B cell (primary cell): ENCODE measurements around the gene HOXA2. TPM values are rescaled to one million over a fixed set of nuclear protein-coding genes. Genes with fewer than 3 reads are reported as not detected.

Experiments used
- ATAC-seq: fragments of 200-7000 bp; cut with Tn5 transposase; one replicate; pipeline ENCODE4 v1.10.0; 2021; ENCODE audit warnings: low read depth, mild to moderate bottlenecking, moderate number of reproducible peaks, moderate library complexity
- CTCF ChIA-PET: fragments of 350-600 bp; sonication (Branson Sonifier 250); formaldehyde crosslinking; loops from one replicate; lab custom pipeline; 2021; ENCODE audit warnings: antibody characterized with exemption, inconsistent platforms; lab: Charles Lee
- POLR2A ChIA-PET: fragments of 350-600 bp; sonication (Branson Sonifier 250); formaldehyde crosslinking; loops from one replicate; lab custom pipeline; 2021; ENCODE audit warnings: antibody characterized with exemption; lab: Charles Lee
- DNase-seq: peaks from one replicate; pipeline ENCODE4 v3.0.0; 2013
- H2AFZ ChIP-seq: 2 replicates; pipeline ENCODE4 v1.6.1; 2012; ENCODE audit warnings: mild to moderate bottlenecking, low read depth, low read length; ENCODE audit not compliant: insufficient read depth, poor library complexity, severe bottlenecking
- H3K27ac ChIP-seq, 2 donors: 1 replicate in 1 of 2; 2 replicates in 1 of 2; pipeline ENCODE4 v1.5.1; 2012 to 2013; ENCODE audit warnings: low read length in 2 of 2, mild to moderate bottlenecking in 2 of 2, moderate library complexity in 1 of 2
- H3K27me3 ChIP-seq, 4 experiments: fragments of 200-600 bp in 1 of 4; sonication (generic) in 1 of 4; replicated peaks in 1 of 4; 1 replicate in 2 of 4; 2 replicates in 2 of 4; pipeline versions ENCODE4 v1.6.1 to v1.7.0; 2013 to 2016; ENCODE audit warnings: low read length in 3 of 4, mild to moderate bottlenecking in 2 of 4, mixed read lengths in 1 of 4, moderate library complexity in 1 of 4; ENCODE audit not compliant: insufficient read depth in 4 of 4, control insufficient read depth in 3 of 4; ENCODE audit errors: control extremely low read depth in 1 of 4
- H3K36me3 ChIP-seq, 2 experiments: replicated peaks in 1 of 2; 1 replicate in 1 of 2; 2 replicates in 1 of 2; pipeline versions ENCODE4 v1.6.1 to v1.7.1; 2013; ENCODE audit warnings: low read length in 1 of 2; ENCODE audit not compliant: insufficient read depth in 2 of 2, control insufficient read depth in 1 of 2; ENCODE audit errors: control extremely low read depth in 1 of 2, extremely low read depth in 1 of 2
- H3K4me1 ChIP-seq, 2 donors: fragments of 200-600 bp in 1 of 2; sonication (generic) in 1 of 2; 1 replicate in 1 of 2; 2 replicates in 1 of 2; pipeline versions ENCODE4 v1.5.1 to v1.6.1; 2013 to 2017; ENCODE audit warnings: low read length in 2 of 2; ENCODE audit not compliant: control insufficient read depth in 2 of 2, insufficient read depth in 2 of 2
- H3K4me2 ChIP-seq: replicated peaks from 2 replicates; pipeline ENCODE3; 2012; ENCODE audit warnings: mild to moderate bottlenecking, low read depth, low read length; ENCODE audit not compliant: poor library complexity, severe bottlenecking
- H3K4me3 ChIP-seq, 5 experiments: fragments of 200-600 bp in 1 of 5; sonication (generic) in 1 of 5; 1 replicate in 3 of 5; 2 replicates in 2 of 5; pipeline versions ENCODE4 v1.5.1 to v1.7.0; 2011 to 2016; ENCODE audit warnings: low read length in 4 of 5, mild to moderate bottlenecking in 4 of 5, low read depth in 2 of 5, control low read depth in 1 of 5, moderate library complexity in 1 of 5; ENCODE audit not compliant: insufficient read depth in 1 of 5; ENCODE audit errors: control extremely low read depth in 1 of 5, extremely low read depth in 1 of 5
- H3K79me2 ChIP-seq: fragments of 200-600 bp; sonication (generic); one replicate; pipeline ENCODE4 v1.6.0; 2016; ENCODE audit warnings: low read length; ENCODE audit not compliant: control insufficient read depth, insufficient read depth
- H3K9ac ChIP-seq: fragments of 200-600 bp; sonication (generic); 2 replicates; pipeline ENCODE4 v1.6.1; 2017; ENCODE audit warnings: mild to moderate bottlenecking, low read length, moderate library complexity
- H3K9me3 ChIP-seq, 3 donors: one replicate each; pipeline versions ENCODE4 v1.6.1 to v1.7.1; 2013; ENCODE audit warnings: low read length in 2 of 3; ENCODE audit not compliant: control insufficient read depth in 2 of 3, insufficient read depth in 1 of 3; ENCODE audit errors: control extremely low read depth in 1 of 3
- H4K20me1 ChIP-seq: 2 replicates; pipeline ENCODE4 v1.6.0; 2012; ENCODE audit warnings: mild to moderate bottlenecking, low read length; ENCODE audit not compliant: insufficient read depth, control insufficient read depth, poor library complexity, severe bottlenecking
- H3K27ac Mint-ChIP-seq: one replicate; pipeline ENCODE4 v1.8.0; 2021; ENCODE audit warnings: mixed read lengths
- H3K27me3 Mint-ChIP-seq: one replicate; pipeline ENCODE4 v1.8.0; 2021; ENCODE audit warnings: mixed read lengths
- H3K4me1 Mint-ChIP-seq: one replicate; pipeline ENCODE4 v1.8.0; 2021; ENCODE audit warnings: mixed read lengths
- H3K4me3 Mint-ChIP-seq: one replicate; pipeline ENCODE4 v1.8.0; 2021; ENCODE audit warnings: mixed read lengths
- H3K9me3 Mint-ChIP-seq: one replicate; pipeline ENCODE4 v1.8.0; 2022; ENCODE audit warnings: mixed read lengths; ENCODE audit not compliant: insufficient read depth
- EZH2 ChIP-seq: IDR thresholded peaks from 2 replicates; pipeline ENCODE4 v1.6.1; 2012; ENCODE audit warnings: borderline replicate concordance, low read depth, mild to moderate bottlenecking, moderate library complexity, low read length; ENCODE audit not compliant: insufficient read depth, poor library complexity, severe bottlenecking
- WGBS: methylation state at CpG from one replicate; pipeline ENCODE4 v1.1.5; 2013; ENCODE audit warnings: missing lambda C conversion rate; ENCODE audit not compliant: insufficient coverage; 5-methylcytosine and 5-hydroxymethylcytosine counted together
- intact Hi-C: fragments of 100-400 bp; cut with micrococcal nuclease; formaldehyde crosslinking; loops from one replicate; pipeline ENCODE4 v1.10.0; 2022
- polyA plus RNA-seq: library from polyadenylated mRNA; depleted of rRNA; stranded (reverse); fragments of >200 nt; gene quantifications from 2 replicates; pipeline ENCODE4 v1.2.3, GENCODE V29; 2012
- total RNA-seq, 2 donors: library from RNA; stranded (reverse); fragments of 120-200 nt in 1 of 2; gene quantifications; 1 replicate in 1 of 2; 2 replicates in 1 of 2; pipeline versions ENCODE4 v1.2.3 to v1.2.4, GENCODE V29; 2013 to 2022
- TF ChIP-seq, protein P1 (sequence below): fragments of 200-600 bp; IDR thresholded peaks from one replicate; pipeline ENCODE4 v1.8.0; 2022; ENCODE audit warnings: antibody characterized with exemption, mild to moderate bottlenecking

Gene HOXA2
- total and polyA plus RNA-seq, 2 donors (not counting 1 experiment from before 2014, with no cell fraction given) = not detected

DNA sequence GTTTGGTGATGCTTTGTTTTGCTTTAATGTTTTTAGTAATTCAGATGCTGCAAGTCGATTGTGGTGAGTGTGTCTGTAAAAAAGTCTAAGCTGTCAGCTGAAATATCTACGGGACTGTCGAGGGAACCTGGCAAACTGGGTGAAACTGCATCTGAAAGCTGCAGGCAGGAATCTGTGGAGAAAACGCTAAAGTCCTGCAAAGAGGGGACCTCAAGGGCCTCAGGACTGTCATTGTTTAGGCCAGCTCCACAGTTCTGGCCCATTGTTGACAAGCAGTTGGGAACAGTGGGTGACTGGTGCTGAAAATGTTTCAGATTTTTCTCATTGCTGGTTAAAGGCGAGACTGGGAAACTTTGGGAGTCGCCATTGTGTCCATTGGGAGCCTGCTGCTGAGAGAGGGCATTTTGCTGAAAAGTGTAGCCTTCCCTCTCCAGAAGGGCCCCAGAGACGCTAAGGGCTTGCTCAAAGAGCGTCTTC, 1.8 kb downstream of the HOXA2 start:
- ChIA-PET CTCF (no interaction called here), POLR2A (no interaction called here)
- ATAC-seq (no peak), DNase-seq (no peak)
- H3K4me2 ChIP-seq = no peak overlapping the region
- peaks cover 0 to 88% (median 61%) of the 10 kb centered on the region in 4 experiments for H3K27me3 ChIP-seq
- peaks cover 37% of the 10 kb centered on the region for H3K4me1 Mint-ChIP-seq
- TF ChIP-seq EZH2 = no peak
- TF ChIP-seq, protein P1, sequence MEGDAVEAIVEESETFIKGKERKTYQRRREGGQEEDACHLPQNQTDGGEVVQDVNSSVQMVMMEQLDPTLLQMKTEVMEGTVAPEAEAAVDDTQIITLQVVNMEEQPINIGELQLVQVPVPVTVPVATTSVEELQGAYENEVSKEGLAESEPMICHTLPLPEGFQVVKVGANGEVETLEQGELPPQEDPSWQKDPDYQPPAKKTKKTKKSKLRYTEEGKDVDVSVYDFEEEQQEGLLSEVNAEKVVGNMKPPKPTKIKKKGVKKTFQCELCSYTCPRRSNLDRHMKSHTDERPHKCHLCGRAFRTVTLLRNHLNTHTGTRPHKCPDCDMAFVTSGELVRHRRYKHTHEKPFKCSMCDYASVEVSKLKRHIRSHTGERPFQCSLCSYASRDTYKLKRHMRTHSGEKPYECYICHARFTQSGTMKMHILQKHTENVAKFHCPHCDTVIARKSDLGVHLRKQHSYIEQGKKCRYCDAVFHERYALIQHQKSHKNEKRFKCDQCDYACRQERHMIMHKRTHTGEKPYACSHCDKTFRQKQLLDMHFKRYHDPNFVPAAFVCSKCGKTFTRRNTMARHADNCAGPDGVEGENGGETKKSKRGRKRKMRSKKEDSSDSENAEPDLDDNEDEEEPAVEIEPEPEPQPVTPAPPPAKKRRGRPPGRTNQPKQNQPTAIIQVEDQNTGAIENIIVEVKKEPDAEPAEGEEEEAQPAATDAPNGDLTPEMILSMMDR = no peak
- H3K4me3 ChIP-seq = no peak overlapping the region
- H4K20me1 ChIP-seq = peaks cover 12% of the 10 kb centered on the region
- no peaks in the 10 kb centered on the region for H3K79me2 ChIP-seq
- H3K36me3 ChIP-seq = no peaks in the 10 kb centered on the region
- peaks cover 0 to 29% (median 0%) of the 10 kb centered on the region in 3 donors for H3K9me3 ChIP-seq
- no peak overlapping the region for H3K4me3 Mint-ChIP-seq
- 95% methylated on average over 8 of the region's 8 CpGs for WGBS
- H3K9me3 Mint-ChIP-seq = no peaks in the 10 kb centered on the region
- no peak overlapping the region for H3K27ac ChIP-seq
- peaks cover 41 to 45% of the 10 kb centered on the region in 2 donors for H3K4me1 ChIP-seq
- H3K9ac ChIP-seq = no peak overlapping the region
- intact Hi-C loops = no loop called here
- H3K27me3 Mint-ChIP-seq = peaks cover 74% of the 10 kb centered on the region
- H2AFZ ChIP-seq = no peak overlapping the region
- no peak overlapping the region for H3K27ac Mint-ChIP-seq

DNA sequence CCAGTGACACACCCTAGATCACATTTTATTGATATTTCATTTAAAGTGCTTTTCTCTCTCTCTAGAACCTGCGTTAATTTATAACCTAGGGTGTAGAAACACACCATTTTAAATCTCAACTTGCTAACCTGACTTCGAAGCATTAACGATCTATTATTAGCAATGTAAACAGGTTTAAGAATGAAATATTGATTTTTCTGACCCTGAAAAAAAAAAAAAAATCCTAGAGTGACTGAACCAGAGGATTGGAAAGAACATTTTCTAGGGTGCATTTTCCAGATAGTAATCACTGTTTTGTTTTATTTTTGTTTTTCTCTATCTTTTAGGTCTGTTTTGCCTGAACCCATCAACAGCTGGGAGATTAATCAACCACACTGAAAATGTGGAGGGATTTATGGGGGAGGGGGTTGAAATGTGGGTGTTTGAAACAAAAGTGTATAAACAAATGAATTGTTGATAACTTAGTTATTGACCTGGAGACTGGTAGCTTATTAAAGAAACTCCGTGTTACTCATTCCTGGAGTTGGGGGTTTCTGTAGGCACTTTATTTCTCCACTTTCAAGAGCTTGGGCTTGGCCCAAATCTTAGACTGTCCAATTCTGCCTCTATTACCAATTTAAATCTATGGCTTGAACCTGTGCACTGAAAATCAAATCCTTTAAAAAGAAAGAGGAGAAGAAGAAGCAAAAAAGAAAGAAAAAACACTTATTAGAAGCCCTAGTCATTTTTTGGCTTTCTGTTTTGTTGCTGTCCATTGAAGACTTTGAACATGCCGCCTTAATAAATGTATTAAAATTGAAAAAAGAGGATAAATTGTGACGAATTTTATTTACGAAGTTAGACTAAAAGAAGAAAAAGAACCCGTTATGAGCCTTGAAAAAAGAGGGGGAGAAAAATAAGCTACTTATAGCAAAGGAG, 2.8 kb downstream of the HOXA2 start:
- Histone ChIP-seq H3K79me2 (no peaks in the 10 kb centered on the region), H3K9me3 (peaks cover 0 to 29% (median 0%) of the 10 kb centered on the region in 3 donors), H3K27me3 (peaks cover 0 to 92% (median 60%) of the 10 kb centered on the region in 4 experiments), H4K20me1 (peaks cover 12% of the 10 kb centered on the region), H3K27ac (no peak overlapping the region), H2AFZ (no peak overlapping the region), H3K9ac (no peak overlapping the region), H3K4me3 (no peak overlapping the region), H3K4me1 (peaks cover 50% of the 10 kb centered on the region in 2 donors), H3K36me3 (no peaks in the 10 kb centered on the region), H3K4me2 (no peak overlapping the region)
- Mint-ChIP-seq H3K27ac (no peak overlapping the region), H3K4me1 (peaks cover 47% of the 10 kb centered on the region), H3K4me3 (no peak overlapping the region), H3K9me3 (no peaks in the 10 kb centered on the region), H3K27me3 (peaks cover 72% of the 10 kb centered on the region)
- intact Hi-C loops = loop anchor here (5.0 kb wide), 2 partner anchors 417 to 1237 kb away; no protein-coding TSS in a partner anchor
- CTCF ChIA-PET = interaction anchor here (0.7 to 1.5 kb wide), 5 partner anchors 51 to 1205 kb away, joined by 3 to 7 read pairs (median 4); no protein-coding TSS in a partner anchor
- no CpG with 5 or more reads among the region's 8 CpGs for WGBS
- ATAC-seq (no peak), DNase-seq (no peak)
- POLR2A ChIA-PET = no interaction called here
- no peak for TF ChIP-seq EZH2
